Iris pigment epithelial cell (primary cell): ENCODE results near the gene ITGA6.
"Not testable (repeated sequence)": the region's sequence is repeated elsewhere in the genome, so short reads cannot be mapped to it uniquely, and the experiment has no call there.

ENCODE experiments used
- DNase-seq: peaks from one replicate; pipeline ENCODE4 v3.0.0-alpha.2; 2011; ENCODE audit warnings: low read depth

The ITGA6 gene

DNA sequence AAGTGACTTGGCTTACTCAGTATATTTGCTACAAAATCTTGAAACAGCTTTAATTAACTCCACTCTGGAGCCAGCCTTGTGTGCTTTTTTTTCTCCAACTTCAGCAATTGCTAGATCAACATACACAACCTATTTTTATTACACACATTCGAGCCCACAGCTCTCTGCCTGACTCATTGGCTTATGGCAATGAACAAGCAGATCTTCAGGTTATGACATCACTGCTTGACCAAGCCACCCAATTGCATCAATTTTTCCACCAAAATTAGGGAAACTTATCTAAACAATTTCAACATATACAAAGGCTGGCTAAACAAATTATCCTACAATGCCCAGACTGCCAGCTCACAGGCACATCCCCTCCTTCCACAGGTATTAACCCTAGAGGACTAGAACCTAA lies 88.9 kb downstream of the ITGA6 start:
- DNase-seq: peak; percentile 85

DNA sequence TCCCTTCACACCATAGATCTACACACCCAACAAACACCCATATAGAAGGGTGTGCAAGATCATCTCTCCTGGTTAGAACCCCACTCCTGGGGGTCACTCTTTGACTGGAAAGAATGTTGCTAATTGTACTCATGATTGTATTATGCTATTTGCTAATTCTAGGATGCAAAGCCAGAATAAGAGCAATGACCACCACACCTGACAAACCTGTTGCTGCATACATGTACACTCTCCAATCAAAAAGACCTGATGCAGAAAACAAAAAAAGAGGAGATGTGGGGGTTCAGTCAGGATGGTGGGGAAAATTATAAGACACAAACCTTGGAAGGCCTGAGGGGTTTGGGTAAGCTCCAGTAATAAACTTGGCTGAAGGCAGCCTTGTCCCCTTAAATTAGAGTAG lies 91.6 kb downstream of the ITGA6 start:
- DNase-seq: no peak

DNA sequence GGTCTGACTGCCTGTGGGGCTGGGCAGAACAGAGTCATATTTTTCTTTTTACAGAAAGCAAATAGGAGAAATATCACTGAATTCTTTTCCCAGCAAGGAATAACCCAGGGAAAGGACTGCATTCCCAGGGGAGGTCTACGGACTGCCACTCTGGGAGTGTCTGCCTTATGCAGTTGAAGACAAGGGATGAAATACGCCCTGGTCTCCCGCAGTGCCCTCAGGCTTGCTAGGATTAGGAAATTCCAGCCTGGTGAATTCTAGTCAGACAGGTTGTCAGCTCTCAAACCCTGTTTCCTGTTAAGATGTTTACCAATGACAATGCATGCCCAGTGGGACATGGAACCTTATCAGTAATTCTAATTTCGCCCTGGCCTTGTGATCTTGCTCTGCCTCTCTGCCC lies 98.2 kb downstream of the ITGA6 start:
- no peak for DNase-seq

DNA sequence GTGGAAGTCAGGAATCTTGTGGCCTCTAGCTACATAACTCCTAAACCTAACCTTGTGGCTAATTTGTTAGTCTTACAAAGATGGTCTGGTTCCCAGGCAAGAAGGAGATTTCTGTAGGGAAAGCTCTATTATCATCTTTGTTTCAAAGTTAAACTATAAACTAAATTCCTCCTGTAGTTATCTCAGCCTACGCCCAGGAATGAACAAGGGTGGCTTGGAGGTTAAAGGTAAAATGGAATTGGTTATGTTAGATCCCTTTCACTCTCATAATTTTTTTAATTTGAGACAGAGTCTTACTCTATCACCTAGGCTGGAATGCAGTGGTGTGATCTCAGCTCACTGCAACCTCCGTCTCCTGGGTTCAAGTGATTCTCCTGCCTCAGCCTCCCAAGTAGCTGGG lies 103.9 kb downstream of the ITGA6 start:
- DNase-seq: no peak

DNA sequence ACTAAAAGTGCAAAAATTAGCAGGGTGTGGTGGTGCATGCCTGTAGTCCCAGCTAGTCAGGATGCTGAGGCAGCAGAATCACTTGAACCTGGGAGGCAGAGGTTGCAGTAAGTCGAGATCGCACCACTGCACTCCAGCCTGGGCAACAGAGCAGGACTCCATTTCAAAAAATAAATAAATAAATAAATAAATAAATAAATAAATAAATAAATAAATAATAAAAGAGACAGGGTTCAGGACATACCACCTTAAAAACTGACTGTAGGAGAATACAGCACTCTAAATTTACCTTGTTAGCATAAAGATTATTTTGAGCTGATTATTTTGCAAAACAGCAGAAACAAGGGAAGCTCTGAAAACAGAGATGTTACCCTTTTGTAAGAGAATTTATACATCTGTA lies 105.1 kb downstream of the ITGA6 start:
- not testable (repeated sequence) for DNase-seq

DNA sequence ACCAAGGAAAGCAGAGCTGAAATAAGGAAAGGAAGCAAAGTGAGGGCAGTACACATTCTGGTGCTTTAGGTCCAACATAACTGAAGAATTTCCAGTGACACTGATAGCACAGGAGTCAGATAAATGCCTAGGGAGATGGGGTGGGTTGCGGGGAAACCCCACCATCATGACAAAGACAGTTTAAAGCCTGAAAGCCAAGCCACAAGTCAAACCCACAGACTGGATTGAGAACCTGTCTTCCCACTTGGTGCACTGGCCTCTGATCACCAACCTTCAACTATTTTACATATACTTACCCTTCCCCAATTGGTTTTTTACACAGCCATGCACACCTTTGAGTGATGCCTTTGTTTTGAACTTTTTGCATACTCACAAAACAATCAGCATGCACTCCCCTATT lies 106.3 kb downstream of the ITGA6 start:
- no peak for DNase-seq

DNA sequence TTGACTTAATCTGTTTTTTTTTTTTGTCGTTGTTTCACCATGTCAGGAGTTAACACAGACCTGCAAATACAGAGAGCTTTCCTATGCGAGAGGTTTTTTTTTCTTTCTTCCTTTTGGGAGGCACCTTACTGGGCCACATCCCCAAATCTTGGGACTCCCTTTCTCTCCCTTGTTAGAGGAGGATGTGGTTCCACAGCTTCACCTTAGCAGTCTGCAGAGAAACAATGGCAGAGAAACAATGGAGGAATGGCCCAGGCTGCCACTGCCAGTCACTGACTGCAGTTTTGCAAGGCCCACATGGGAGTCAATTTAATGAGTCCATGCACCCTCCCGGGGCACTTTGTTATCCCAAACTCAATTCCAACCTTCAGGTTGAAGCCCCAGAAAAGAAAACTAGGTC lies 107.7 kb downstream of the ITGA6 start:
- no peak for DNase-seq

DNA sequence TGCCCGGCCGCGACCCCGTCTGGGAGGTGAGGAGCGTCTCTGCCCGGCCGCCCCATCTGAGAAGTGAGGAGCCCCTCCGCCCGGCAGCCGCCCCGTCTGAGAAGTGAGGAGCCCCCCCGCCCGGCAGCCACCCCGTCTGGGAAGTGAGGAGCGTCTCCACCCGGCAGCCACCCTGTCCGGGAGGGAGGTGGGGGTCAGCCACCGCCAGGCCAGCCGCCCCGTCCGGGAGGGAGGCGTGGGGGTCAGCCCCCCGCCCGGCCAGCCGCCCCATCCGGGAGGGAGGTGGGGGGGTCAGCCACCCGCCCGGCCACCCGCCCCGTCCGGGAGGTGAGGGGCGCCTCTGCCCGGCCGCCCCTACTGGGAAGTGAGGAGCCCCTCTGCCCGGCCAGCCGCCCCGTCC lies 110.5 kb downstream of the ITGA6 start:
- DNase-seq: not testable (repeated sequence)

DNA sequence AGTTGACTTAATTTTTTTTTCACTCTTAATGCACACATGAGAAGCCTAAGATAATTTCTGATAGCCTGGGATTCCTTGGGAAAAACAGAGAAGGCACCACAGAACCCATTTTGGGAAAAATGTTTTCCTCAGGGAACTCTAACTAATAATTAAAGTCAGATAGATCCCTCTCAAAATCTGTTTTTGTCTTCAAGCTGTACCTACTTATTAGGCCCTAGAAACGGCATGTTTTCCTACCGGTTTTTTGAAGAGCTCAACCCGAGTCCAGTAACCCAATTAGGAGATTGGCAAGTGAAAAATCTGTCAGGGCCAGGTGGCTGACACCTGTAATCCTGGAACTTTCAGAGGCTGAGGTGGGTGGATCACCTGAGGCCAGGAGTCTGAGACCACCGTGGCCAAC lies 112.4 kb downstream of the ITGA6 start:
- DNase-seq: no peak

DNA sequence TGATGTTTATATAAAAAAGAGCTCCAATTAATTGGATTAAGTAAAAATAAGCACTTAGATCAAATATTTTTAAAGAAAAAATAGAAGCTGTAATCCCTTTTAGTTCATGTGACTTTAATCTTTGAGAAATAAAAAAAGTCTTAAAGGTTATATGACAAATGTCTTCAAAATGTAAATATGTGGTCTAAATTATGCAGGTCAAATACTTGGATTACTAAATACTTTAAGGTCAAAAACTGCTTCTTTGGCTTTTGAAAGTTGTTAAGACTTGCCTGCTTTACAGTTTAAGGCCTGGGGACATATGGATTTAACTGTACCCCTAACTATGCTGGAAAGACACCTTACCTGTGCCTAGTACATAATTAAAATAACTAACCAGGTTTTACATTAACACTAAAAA lies 113.0 kb downstream of the ITGA6 start:
- DNase-seq: no peak

DNA sequence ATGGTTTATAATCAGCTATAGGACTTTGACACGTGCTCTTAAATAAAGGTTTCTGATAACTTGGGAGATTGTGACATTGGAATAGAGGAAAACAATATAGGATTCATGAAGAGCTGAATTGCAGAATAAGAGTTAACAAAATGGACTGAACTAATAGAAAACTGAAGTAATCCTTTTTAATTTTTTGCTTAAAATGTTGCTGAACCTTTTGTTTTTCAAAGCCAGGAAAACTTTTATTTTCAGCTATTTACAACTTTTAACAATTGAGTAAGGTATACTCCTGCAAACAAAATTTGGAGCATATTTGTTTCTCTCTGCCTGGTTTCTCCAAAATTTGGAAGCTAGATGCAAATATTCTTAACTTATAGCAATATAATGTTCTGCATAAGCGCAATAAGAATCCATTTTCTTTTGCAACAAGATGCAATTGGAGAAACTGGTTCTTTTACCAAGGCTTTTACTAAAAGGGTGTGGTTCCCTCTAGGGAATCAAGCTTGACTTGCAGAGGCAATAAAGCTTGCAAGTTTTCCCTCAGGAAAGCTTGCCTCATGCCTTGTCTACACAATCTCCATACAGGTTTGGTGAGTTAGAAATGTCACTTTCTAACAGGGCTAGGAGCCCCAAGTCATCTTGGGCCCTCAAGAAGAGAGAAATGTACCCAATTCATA lies 118.2 kb downstream of the ITGA6 start:
- DNase-seq: no peak

DNA sequence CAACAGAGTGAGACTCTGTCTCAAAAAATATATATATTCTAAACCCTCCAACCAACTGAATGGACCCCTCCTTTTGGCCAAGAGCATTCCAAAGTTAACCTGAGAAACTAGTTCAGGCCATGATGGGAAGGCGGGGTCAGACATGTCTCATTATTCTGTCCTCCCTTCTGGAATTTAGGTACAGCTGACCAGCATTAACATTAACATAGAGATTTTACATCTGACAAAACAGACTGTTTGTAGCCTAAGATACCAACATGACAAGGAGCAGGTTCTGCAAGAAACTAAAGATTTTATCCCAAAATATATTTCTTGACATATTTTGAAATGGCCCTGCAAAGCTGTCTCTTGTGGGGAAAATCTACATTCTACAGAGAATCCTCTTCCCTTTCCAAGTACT lies 121.7 kb downstream of the ITGA6 start:
- DNase-seq: no peak

DNA sequence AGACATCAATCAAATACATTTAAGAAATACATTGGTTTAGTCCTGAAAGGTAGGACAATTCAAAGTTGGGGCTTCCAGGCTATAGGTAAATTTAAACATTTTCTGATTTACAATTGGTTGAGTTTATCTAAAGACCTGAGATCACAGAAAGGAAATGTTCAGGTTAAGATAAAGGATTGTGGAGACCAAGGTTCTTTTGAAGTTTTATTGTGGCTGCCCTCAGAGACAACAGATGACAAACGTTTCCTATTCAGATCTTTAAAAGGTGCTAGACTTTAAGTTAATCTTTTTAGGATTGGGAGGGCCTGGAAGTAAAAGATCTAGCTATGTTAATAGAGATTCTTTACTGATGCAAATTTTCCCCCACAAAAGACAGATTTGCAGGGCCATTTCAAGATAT lies 122.4 kb downstream of the ITGA6 start:
- DNase-seq: not testable (repeated sequence)

DNA sequence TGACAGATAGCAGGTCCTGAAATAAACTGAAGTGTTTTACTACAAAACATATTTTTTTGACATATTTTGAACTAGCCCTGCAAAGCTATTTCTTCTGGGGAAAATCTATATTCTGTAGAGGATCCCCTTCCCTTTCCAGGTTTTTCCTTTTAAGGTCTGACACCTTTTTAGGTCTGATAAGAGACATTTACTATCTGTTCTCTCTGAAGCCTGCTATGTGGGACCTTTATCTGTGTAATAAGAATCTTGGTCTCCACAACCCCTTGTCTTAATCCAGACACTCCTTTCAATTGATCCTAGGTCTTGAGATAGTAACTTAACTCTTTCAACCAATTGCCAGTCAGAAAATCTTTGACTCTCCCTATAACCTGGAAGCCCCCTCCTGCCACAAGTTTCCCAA lies 123.0 kb downstream of the ITGA6 start:
- DNase-seq: no peak

DNA sequence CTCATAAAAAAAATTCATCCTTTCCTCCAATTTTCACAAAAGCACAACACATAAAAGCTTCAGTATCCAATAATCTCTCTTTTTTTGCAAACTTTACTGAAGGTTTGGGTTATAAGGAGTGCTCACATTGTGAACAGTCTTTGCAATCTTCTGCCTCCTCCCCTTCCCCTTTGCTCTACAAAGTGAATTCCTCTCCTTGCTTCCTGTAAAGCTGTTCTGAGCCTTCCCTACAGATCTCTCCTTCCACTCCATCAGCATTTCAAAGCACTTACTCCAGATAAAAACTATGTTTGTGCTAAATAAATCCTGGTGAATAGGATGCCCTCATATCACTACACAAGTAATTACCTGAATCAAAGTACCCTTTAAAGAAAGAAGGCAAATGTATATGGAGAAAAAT lies 123.9 kb downstream of the ITGA6 start:
- DNase-seq: peak; percentile 43

DNA sequence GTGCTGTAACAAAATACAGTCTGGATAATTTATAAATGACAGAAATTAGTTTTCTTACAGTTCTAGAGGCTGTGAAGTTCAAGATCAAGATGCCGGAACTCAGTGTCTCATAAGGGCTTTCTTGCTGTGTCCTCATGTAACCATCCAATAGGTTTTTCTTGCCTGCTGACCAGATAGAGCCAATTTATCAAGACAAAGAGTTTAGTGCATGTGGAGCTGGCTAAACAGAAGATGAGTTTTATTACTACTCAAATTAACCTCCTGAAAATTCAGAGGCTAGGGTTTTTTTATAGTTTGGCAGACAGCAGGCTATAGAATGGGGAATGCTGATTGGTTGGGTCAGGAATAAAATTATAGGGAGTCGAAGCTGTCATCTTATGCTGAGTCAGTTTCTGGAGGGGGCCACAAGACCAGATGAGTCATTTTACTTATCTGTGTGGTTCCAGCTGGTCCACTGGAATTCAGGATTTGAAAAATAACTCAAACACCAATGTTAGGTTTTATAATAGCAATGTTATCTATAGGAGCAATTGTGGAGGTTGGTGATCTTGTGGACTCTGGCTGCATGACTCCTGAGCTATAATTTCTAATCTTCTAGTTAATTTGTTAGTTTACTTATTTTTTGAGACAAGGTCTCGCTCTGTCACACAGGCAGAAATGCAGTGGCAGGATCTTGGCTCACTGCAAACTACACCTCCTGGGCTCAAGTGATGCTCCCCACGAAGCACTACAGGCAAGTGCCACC lies 125.3 kb downstream of the ITGA6 start:
- peak; percentile 94 for DNase-seq

DNA sequence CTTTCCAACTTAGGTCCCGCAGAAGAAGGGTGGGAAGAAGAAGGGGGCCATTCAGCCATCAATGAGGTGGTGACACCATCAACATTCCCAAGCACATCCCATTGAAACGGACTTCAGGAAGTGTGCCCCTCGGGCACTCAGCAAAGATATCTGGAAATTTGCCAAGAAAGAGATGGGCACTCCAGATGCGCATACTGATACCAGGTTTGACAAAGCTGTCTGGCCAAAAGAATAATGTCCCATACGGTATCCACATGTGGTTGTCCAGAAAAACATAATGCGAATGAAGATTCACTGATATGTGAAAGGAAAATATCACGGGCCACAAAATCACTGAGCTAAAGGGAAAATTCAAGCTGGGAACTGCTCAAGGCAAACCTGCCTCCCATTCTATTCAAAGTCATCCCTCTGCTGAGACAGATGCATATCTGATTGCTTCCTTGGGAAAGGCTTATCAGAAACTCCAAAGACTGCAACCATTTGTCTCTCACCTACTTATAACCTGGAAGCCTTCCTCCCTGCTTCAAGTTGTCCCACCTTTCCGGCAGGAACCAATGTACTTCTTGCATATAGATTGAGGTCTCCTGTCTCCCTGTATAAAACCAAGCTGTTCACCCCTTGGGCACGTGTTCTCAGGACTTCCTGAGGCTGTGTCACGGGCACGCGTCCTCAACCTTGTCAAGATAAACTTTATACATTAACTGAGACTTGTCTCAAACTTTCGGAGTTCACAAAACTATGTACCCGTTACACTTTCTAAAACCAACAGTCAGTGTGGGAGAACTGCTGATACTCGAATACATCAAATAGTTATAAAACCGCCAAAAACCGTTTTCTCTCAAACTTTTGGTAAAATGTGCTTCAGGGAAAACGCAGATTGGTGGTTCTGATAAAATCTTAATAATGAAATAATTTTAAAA lies 127.2 kb downstream of the ITGA6 start:
- no peak for DNase-seq

DNA sequence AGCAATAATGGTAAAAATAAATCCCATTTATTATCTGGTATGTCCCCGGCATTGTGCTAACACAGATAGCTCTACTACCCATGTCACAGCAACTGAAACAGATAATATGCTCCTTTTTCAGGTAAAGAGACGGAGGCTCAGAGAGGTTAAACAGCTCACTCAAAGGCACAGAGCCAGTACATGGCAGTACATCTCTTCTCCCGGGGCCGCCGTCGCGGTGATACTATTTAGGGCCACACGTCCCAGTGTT lies 127.8 kb downstream of the ITGA6 start:
- DNase-seq: no peak
